ENCODE results near the gene CEP164. TPM values are rescaled to one million over a fixed set of nuclear protein-coding genes. Genes with fewer than 3 reads are reported as not detected.

The CEP164 gene
- total RNA-seq, 1 donor from 2014 or later: 5.9 TPM

- no peaks in the 10 kb centered on the region for H3K9me3 ChIP-seq (replicated peaks)
- no peak for DNase-seq
- intact Hi-C loops (cut with micrococcal nuclease): no loop called here
- TF ChIP-seq CTCF (IDR thresholded peaks at IDR 0.05; ENCODE audit: borderline replicate concordance): no peak
- H3K27me3 ChIP-seq (ENCODE audit: low read depth): no peaks in the 10 kb centered on the region
- H3K27ac ChIP-seq (replicated peaks): no peak overlapping the region
- H3K36me3 ChIP-seq: peaks cover 21% of the 10 kb centered on the region
- H3K4me3 ChIP-seq: no peak overlapping the region
- no peaks in the 10 kb centered on the region for H3K4me1 ChIP-seq
Measured at GRCh38 chr11:117337076-117337475, 9.4 kb downstream of the CEP164 start.

GRCh38 chr11:117345039-117345438 is 17.4 kb downstream of the CEP164 start:
- intact Hi-C loops (cut with micrococcal nuclease): no loop called here
- Histone ChIP-seq H3K9me3 (replicated peaks) (no peaks in the 10 kb centered on the region), H3K4me1 (no peaks in the 10 kb centered on the region), H3K27me3 (ENCODE audit: low read depth) (no peaks in the 10 kb centered on the region), H3K4me3 (no peak overlapping the region), H3K36me3 (peaks cover 38% of the 10 kb centered on the region), H3K27ac (replicated peaks) (no peak overlapping the region)
- TF ChIP-seq CTCF (IDR thresholded peaks at IDR 0.05; ENCODE audit: borderline replicate concordance): no peak
- DNase-seq: no peak

GRCh38 chr11:117354550-117354949 is 26.9 kb downstream of the CEP164 start:
- peaks cover 58% of the 10 kb centered on the region for H3K36me3 ChIP-seq
- H3K9me3 ChIP-seq (replicated peaks): no peaks in the 10 kb centered on the region
- H3K27ac ChIP-seq (replicated peaks): no peak overlapping the region
- intact Hi-C loops (cut with micrococcal nuclease): no loop called here
- no peak overlapping the region for H3K4me3 ChIP-seq
- no peak for DNase-seq
- no peaks in the 10 kb centered on the region for H3K27me3 ChIP-seq (ENCODE audit: low read depth)
- no peak for TF ChIP-seq CTCF (IDR thresholded peaks at IDR 0.05; ENCODE audit: borderline replicate concordance)
- H3K4me1 ChIP-seq: no peaks in the 10 kb centered on the region

GRCh38 chr11:117356126-117356890 is 28.7 kb downstream of the CEP164 start:
- Histone ChIP-seq H3K9me3 (replicated peaks) (no peaks in the 10 kb centered on the region), H3K27me3 (ENCODE audit: low read depth) (no peaks in the 10 kb centered on the region), H3K27ac (replicated peaks) (no peak overlapping the region), H3K4me1 (no peaks in the 10 kb centered on the region), H3K4me3 (no peak overlapping the region), H3K36me3 (peaks cover 65% of the 10 kb centered on the region)
- DNase-seq: no peak
- intact Hi-C loops (cut with micrococcal nuclease): no loop called here
- TF ChIP-seq CTCF (IDR thresholded peaks at IDR 0.05; ENCODE audit: borderline replicate concordance): no peak

- Histone ChIP-seq H3K4me1 (no peaks in the 10 kb centered on the region), H3K9me3 (replicated peaks) (no peaks in the 10 kb centered on the region), H3K4me3 (no peak overlapping the region), H3K27me3 (ENCODE audit: low read depth) (no peaks in the 10 kb centered on the region), H3K36me3 (peaks cover 65% of the 10 kb centered on the region), H3K27ac (replicated peaks) (no peak overlapping the region)
- intact Hi-C loops (cut with micrococcal nuclease): no loop called here
- DNase-seq: no peak
- no peak for TF ChIP-seq CTCF (IDR thresholded peaks at IDR 0.05; ENCODE audit: borderline replicate concordance)
Measured at GRCh38 chr11:117361432-117361831, 33.8 kb downstream of the CEP164 start.

Data from left ventricle myocardium inferior (tissue), 1 donor.